ENCODE measurements around the gene R3HCC1L.
"Not testable (repeated sequence)": the region's sequence is repeated elsewhere in the genome, so short reads cannot be mapped to it uniquely, and the experiment has no call there.

Gene R3HCC1L

GRCh38 chr10:98224996-98225395, 90.5 kb downstream of the R3HCC1L start:
- Histone ChIP-seq H3K4me1 (ENCODE audit: insufficient read depth, low read length, poor library complexity, severe bottlenecking) (peaks cover 16% of the 10 kb centered on the region), H3K9me2 (replicated peaks; ENCODE audit: low read depth, low read length) (no peaks in the 10 kb centered on the region), H3K79me2 (ENCODE audit: insufficient read depth, low read length) (peaks cover 32% of the 10 kb centered on the region), H4K20me1 (ENCODE audit: insufficient read depth, low read length, poor library complexity, severe bottlenecking) (no peaks in the 10 kb centered on the region), H3K4me2 (ENCODE audit: low read depth, low read length, poor library complexity, severe bottlenecking) (no peak overlapping the region), H2AFZ (ENCODE audit: low read length) (no peak overlapping the region), H3K27me3 (ENCODE audit: insufficient read depth, low read length, poor library complexity, severe bottlenecking) (no peaks in the 10 kb centered on the region), H3K36me3 (ENCODE audit: insufficient read depth, low read length) (peaks cover 14% of the 10 kb centered on the region; the same call in 1 of the 2 replicates), H3F3A (ENCODE audit: low read depth) (no peaks in the 10 kb centered on the region), H3K9ac (ENCODE audit: low read depth, low read length, poor library complexity, severe bottlenecking) (no peak overlapping the region), H3K4me3 (ENCODE audit: low read length, poor library complexity, severe bottlenecking) (no peak overlapping the region), H3K9me3 (ENCODE audit: insufficient read depth, low read depth, low read length) (peaks cover 14% of the 10 kb centered on the region)
- TF ChIP-seq CTCF (conservative IDR thresholded peaks at IDR 0.05; ENCODE audit: low read length) (no peak), EZH2phosphoT487 (IDR thresholded peaks at IDR 0.05; ENCODE audit: borderline replicate concordance) (no peak)

GRCh38 chr10:98226508-98227144, 92.2 kb downstream of the R3HCC1L start:
- no peaks in the 10 kb centered on the region for H3F3A ChIP-seq (ENCODE audit: low read depth)
- peaks cover 41% of the 10 kb centered on the region for H3K79me2 ChIP-seq (ENCODE audit: insufficient read depth, low read length)
- peaks cover 19% of the 10 kb centered on the region; the same call in 1 of the 2 replicates for H3K36me3 ChIP-seq (ENCODE audit: insufficient read depth, low read length)
- H3K4me3 ChIP-seq (ENCODE audit: low read length, poor library complexity, severe bottlenecking), result no peak overlapping the region
- H3K4me1 ChIP-seq (ENCODE audit: insufficient read depth, low read length, poor library complexity, severe bottlenecking), result peaks cover 16% of the 10 kb centered on the region
- H2AFZ ChIP-seq (ENCODE audit: low read length), result no peak overlapping the region
- no peaks in the 10 kb centered on the region for H3K9me2 ChIP-seq (replicated peaks; ENCODE audit: low read depth, low read length)
- no peaks in the 10 kb centered on the region for H4K20me1 ChIP-seq (ENCODE audit: insufficient read depth, low read length, poor library complexity, severe bottlenecking)
- H3K9ac ChIP-seq (ENCODE audit: low read depth, low read length, poor library complexity, severe bottlenecking), result no peak overlapping the region
- H3K4me2 ChIP-seq (ENCODE audit: low read depth, low read length, poor library complexity, severe bottlenecking), result no peak overlapping the region
- H3K9me3 ChIP-seq (ENCODE audit: insufficient read depth, low read depth, low read length), result peaks cover 12% of the 10 kb centered on the region
- TF ChIP-seq CTCF (conservative IDR thresholded peaks at IDR 0.05; ENCODE audit: low read length), result no peak
- TF ChIP-seq EZH2phosphoT487 (IDR thresholded peaks at IDR 0.05; ENCODE audit: borderline replicate concordance), result no peak
- no peaks in the 10 kb centered on the region for H3K27me3 ChIP-seq (ENCODE audit: insufficient read depth, low read length, poor library complexity, severe bottlenecking)

- Histone ChIP-seq H3K4me1 (ENCODE audit: insufficient read depth, low read length, poor library complexity, severe bottlenecking) (peaks cover 16% of the 10 kb centered on the region), H3K9me3 (ENCODE audit: insufficient read depth, low read depth, low read length) (peaks cover 12% of the 10 kb centered on the region), H3K36me3 (ENCODE audit: insufficient read depth, low read length) (peaks cover 25% of the 10 kb centered on the region), H3K79me2 (ENCODE audit: insufficient read depth, low read length) (peaks cover 43% of the 10 kb centered on the region)
- not testable (repeated sequence) for H3K9ac ChIP-seq (ENCODE audit: low read depth, low read length, poor library complexity, severe bottlenecking); H3F3A ChIP-seq (ENCODE audit: low read depth); H3K4me3 ChIP-seq (ENCODE audit: low read length, poor library complexity, severe bottlenecking); H3K9me2 ChIP-seq (replicated peaks; ENCODE audit: low read depth, low read length); H3K4me2 ChIP-seq (ENCODE audit: low read depth, low read length, poor library complexity, severe bottlenecking); H2AFZ ChIP-seq (ENCODE audit: low read length); H4K20me1 ChIP-seq (ENCODE audit: insufficient read depth, low read length, poor library complexity, severe bottlenecking); H3K27me3 ChIP-seq (ENCODE audit: insufficient read depth, low read length, poor library complexity, severe bottlenecking)
Measured at GRCh38 chr10:98227713-98228112, 93.3 kb downstream of the R3HCC1L start.

GRCh38 chr10:98228266-98228665, 93.8 kb downstream of the R3HCC1L start:
- H3K9me3 ChIP-seq (ENCODE audit: insufficient read depth, low read depth, low read length), result peaks cover 12% of the 10 kb centered on the region
- H3K4me1 ChIP-seq (ENCODE audit: insufficient read depth, low read length, poor library complexity, severe bottlenecking), result peaks cover 16% of the 10 kb centered on the region
- H3K79me2 ChIP-seq (ENCODE audit: insufficient read depth, low read length), result peaks cover 41% of the 10 kb centered on the region
- not testable (repeated sequence) for H3K9me2 ChIP-seq (replicated peaks; ENCODE audit: low read depth, low read length); H3K4me3 ChIP-seq (ENCODE audit: low read length, poor library complexity, severe bottlenecking); H4K20me1 ChIP-seq (ENCODE audit: insufficient read depth, low read length, poor library complexity, severe bottlenecking); H3K4me2 ChIP-seq (ENCODE audit: low read depth, low read length, poor library complexity, severe bottlenecking); H2AFZ ChIP-seq (ENCODE audit: low read length); H3F3A ChIP-seq (ENCODE audit: low read depth); H3K27me3 ChIP-seq (ENCODE audit: insufficient read depth, low read length, poor library complexity, severe bottlenecking); H3K9ac ChIP-seq (ENCODE audit: low read depth, low read length, poor library complexity, severe bottlenecking)
- H3K36me3 ChIP-seq (ENCODE audit: insufficient read depth, low read length), result peaks cover 29% of the 10 kb centered on the region
